ENCODE data around the gene ZC3H7B.

- no peak for TF ChIP-seq CTCF (IDR thresholded peaks at IDR 0.05)
- no peak for TF ChIP-seq EZH2 (IDR thresholded peaks at IDR 0.05)
- no peak for TF ChIP-seq EZH2phosphoT487 (IDR thresholded peaks at IDR 0.05)
Observed at GRCh38 chr22:41351011-41351410, 49.7 kb downstream of the ZC3H7B start.

All from neural progenitor cell (in vitro differentiated cells).